Loucy (cell line): Measurements from ENCODE around the gene NAT10.

ENCODE experiments used
- EZH2phosphoT487 ChIP-seq: fragments of 200-600 bp; IDR thresholded peaks from 2 replicates; pipeline ENCODE4 v1.6.1; 2018; ENCODE audit warnings: antibody characterized with exemption, mild to moderate bottlenecking, moderate library complexity, borderline replicate concordance
- TF ChIP-seq, protein P1 (sequence below): fragments of 200-600 bp; sonication (generic); conservative IDR thresholded peaks from 2 replicates; pipeline ENCODE4 v1.5.1; 2014; ENCODE audit warnings: mild to moderate bottlenecking, antibody characterized with exemption, low read length

GRCh38 chr11:34063061-34063795 is 42.2 kb upstream of the NAT10 start:
- TF ChIP-seq, protein P1, sequence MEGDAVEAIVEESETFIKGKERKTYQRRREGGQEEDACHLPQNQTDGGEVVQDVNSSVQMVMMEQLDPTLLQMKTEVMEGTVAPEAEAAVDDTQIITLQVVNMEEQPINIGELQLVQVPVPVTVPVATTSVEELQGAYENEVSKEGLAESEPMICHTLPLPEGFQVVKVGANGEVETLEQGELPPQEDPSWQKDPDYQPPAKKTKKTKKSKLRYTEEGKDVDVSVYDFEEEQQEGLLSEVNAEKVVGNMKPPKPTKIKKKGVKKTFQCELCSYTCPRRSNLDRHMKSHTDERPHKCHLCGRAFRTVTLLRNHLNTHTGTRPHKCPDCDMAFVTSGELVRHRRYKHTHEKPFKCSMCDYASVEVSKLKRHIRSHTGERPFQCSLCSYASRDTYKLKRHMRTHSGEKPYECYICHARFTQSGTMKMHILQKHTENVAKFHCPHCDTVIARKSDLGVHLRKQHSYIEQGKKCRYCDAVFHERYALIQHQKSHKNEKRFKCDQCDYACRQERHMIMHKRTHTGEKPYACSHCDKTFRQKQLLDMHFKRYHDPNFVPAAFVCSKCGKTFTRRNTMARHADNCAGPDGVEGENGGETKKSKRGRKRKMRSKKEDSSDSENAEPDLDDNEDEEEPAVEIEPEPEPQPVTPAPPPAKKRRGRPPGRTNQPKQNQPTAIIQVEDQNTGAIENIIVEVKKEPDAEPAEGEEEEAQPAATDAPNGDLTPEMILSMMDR = no peak
- TF ChIP-seq EZH2phosphoT487 = no peak
